Body of pancreas (tissue), 4 donors: ENCODE data around the gene C14orf93.

Source experiments
- CTCF ChIP-seq, 7 experiments: fragments of 450-650 bp in 4 of 7; fragments of 200-600 bp in 3 of 7; sonication (generic) in 3 of 7; IDR thresholded peaks; one replicate each; pipeline ENCODE4 v1.5.1; 2016 to 2019; ENCODE audit warnings: antibody characterized with exemption in 7 of 7
- POLR2A ChIP-seq, 3 donors: fragments of 450-650 bp; IDR thresholded peaks; one replicate each; pipeline ENCODE4 v1.6.1; 2016; ENCODE audit warnings: antibody characterized with exemption in 3 of 3, mild to moderate bottlenecking in 2 of 3

- TF ChIP-seq POLR2A (IDR thresholded peaks at IDR 0.05) (no peak), CTCF (IDR thresholded peaks at IDR 0.05) (no peak)
These were observed 3.3 kb upstream of the C14orf93 start for GRCh38 chr14:23013054-23013748.
